HG02884 (cell line): ENCODE measurements around the gene LEKR1.
"Not testable (repeated sequence)": the region's sequence is repeated elsewhere in the genome, so short reads cannot be mapped to it uniquely, and the experiment has no call there.

Experiments used
- ATAC-seq: cut with Tn5 transposase; IDR thresholded peaks from one replicate; pipeline ENCODE4 v1.9.1; 2021; ENCODE audit warnings: mild to moderate bottlenecking, moderate library complexity; ENCODE audit not compliant: unreplicated experiment

The LEKR1 gene

GRCh38 chr3:156897851-156898250, 71.7 kb downstream of the LEKR1 start:
- ATAC-seq = not testable (repeated sequence)

GRCh38 chr3:156898296-156898880, 72.2 kb downstream of the LEKR1 start:
- no peak for ATAC-seq

- no peak for ATAC-seq
Measured at GRCh38 chr3:156899951-156900350, 73.8 kb downstream of the LEKR1 start.

GRCh38 chr3:156902916-156903315, 76.8 kb downstream of the LEKR1 start:
- no peak for ATAC-seq

- ATAC-seq = no peak
Measured at GRCh38 chr3:156906275-156906674, 80.1 kb downstream of the LEKR1 start.

- no peak for ATAC-seq
Measured at GRCh38 chr3:156908398-156908797, 82.2 kb downstream of the LEKR1 start.

GRCh38 chr3:156910022-156910421, 83.9 kb downstream of the LEKR1 start:
- ATAC-seq = no peak

GRCh38 chr3:156910831-156911230, 84.7 kb downstream of the LEKR1 start:
- ATAC-seq = not testable (repeated sequence)

GRCh38 chr3:156914300-156914699, 88.1 kb downstream of the LEKR1 start:
- not testable (repeated sequence) for ATAC-seq

- no peak for ATAC-seq
Measured at GRCh38 chr3:156915372-156915771, 89.2 kb downstream of the LEKR1 start.

GRCh38 chr3:156918746-156919145, 92.6 kb downstream of the LEKR1 start:
- no peak for ATAC-seq

GRCh38 chr3:156919818-156920217, 93.7 kb downstream of the LEKR1 start:
- ATAC-seq = no peak

GRCh38 chr3:156920399-156920798, 94.2 kb downstream of the LEKR1 start:
- no peak for ATAC-seq

GRCh38 chr3:156923349-156923748, 97.2 kb downstream of the LEKR1 start:
- ATAC-seq = no peak

- ATAC-seq = no peak
Measured at GRCh38 chr3:156938724-156939123, 112.6 kb downstream of the LEKR1 start.

GRCh38 chr3:156939315-156939714, 113.2 kb downstream of the LEKR1 start:
- no peak for ATAC-seq

GRCh38 chr3:156941311-156941710, 115.2 kb downstream of the LEKR1 start:
- no peak for ATAC-seq

GRCh38 chr3:156948402-156949210, 122.5 kb downstream of the LEKR1 start:
- no peak for ATAC-seq

- ATAC-seq = no peak
Measured at GRCh38 chr3:156952011-156952410, 125.9 kb downstream of the LEKR1 start.

- ATAC-seq = no peak
Measured at GRCh38 chr3:156957715-156958114, 131.6 kb downstream of the LEKR1 start.

- no peak for ATAC-seq
Measured at GRCh38 chr3:156963096-156963495, 136.9 kb downstream of the LEKR1 start.

GRCh38 chr3:156964577-156964976, 138.4 kb downstream of the LEKR1 start:
- ATAC-seq = no peak
